Measurements from ENCODE around the gene EMILIN2. TPM values are rescaled to one million over a fixed set of nuclear protein-coding genes. Genes with fewer than 3 reads are reported as not detected.
A peak's percentile ranks its signal among the peaks of the same experiment; 100 is the strongest.

EMILIN2 gene
- total RNA-seq, 3 donors from 2014 or later = 13.3 to 19.6 (median 18.3) TPM

DNA sequence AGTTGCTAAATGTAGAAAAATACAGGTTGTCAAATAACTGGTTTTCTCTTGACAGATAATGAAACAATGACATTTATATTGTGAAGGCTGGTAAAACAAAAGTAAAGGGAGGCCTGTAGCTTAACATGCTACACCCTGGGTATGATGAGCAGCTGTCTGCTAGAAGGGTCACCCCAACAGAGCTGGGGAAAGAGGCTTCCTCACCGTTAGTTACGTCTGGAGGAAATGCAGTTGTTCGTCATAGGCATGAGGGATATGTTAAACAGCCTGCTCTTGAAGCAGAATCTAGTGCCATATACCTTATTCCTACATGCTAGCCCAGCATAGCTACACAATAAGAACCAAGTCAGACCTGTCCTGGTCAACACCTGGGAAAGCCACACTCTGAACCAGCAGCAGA is 116.2 kb downstream of the EMILIN2 start:
- intact Hi-C loops (cut with DNase I, micrococcal nuclease) = no loop called here
- H3K9me3 ChIP-seq = no peaks in the 10 kb centered on the region
- no peaks in the 10 kb centered on the region for H3K4me1 ChIP-seq (ENCODE audit: low read depth)
- TF ChIP-seq, protein P1, sequence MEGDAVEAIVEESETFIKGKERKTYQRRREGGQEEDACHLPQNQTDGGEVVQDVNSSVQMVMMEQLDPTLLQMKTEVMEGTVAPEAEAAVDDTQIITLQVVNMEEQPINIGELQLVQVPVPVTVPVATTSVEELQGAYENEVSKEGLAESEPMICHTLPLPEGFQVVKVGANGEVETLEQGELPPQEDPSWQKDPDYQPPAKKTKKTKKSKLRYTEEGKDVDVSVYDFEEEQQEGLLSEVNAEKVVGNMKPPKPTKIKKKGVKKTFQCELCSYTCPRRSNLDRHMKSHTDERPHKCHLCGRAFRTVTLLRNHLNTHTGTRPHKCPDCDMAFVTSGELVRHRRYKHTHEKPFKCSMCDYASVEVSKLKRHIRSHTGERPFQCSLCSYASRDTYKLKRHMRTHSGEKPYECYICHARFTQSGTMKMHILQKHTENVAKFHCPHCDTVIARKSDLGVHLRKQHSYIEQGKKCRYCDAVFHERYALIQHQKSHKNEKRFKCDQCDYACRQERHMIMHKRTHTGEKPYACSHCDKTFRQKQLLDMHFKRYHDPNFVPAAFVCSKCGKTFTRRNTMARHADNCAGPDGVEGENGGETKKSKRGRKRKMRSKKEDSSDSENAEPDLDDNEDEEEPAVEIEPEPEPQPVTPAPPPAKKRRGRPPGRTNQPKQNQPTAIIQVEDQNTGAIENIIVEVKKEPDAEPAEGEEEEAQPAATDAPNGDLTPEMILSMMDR (IDR thresholded peaks at IDR 0.05) = no peak
- H3K36me3 ChIP-seq (ENCODE audit: low read depth) = no peaks in the 10 kb centered on the region
- no peak overlapping the region for H3K4me3 ChIP-seq
- peak; percentile 34 for ATAC-seq
- DNase-seq = no peak

DNA sequence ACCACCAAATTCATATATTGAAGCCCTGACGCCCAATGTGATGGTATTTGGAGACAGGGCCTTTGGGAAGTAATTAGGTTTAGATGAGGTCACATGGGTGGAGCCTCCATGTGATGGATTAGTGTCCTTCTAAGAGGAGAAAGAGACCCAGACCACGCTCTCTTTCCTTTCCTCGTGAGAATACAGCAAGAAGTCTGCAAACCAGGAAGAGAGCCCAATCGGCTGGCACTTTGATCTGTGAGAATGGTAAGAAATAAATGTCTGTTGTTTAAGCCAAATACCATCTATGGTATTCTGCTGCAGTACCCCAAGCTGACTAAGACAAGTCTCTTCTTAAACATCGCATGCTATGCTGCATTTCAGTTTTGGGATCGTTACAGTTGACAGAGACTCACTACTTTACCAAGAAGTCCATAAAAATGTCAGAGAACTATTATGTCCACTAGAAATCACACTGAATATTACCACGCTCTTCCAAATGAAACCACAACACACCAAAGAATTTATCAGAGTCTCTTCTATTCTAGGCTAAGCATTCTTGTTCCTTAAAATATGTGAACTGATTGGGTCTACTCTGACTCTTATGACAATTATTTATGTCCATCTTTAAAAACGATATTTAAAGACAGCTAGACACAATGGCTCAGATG is 117.7 kb downstream of the EMILIN2 start:
- TF ChIP-seq, protein P1 (IDR thresholded peaks at IDR 0.05) = no peak
- no peaks in the 10 kb centered on the region for H3K4me1 ChIP-seq (ENCODE audit: low read depth)

More for the DNA sequence above, 117.7 kb downstream of the EMILIN2 start:
- intact Hi-C loops (cut with DNase I, micrococcal nuclease) = no loop called here
- Histone ChIP-seq H3K4me3 (no peak overlapping the region), H3K9me3 (no peaks in the 10 kb centered on the region), H3K36me3 (ENCODE audit: low read depth) (no peaks in the 10 kb centered on the region)
- DNase-seq = no peak
- no peak for ATAC-seq

Other genes starting within 250 kb of the EMILIN2 start
- 10 to 100 TPM; 66.4 to 94.3 (median 83.4) TPM for gene SMCHD1, start 191.3 kb upstream of the EMILIN2 start, total RNA-seq
- gene LPIN2, start 166.1 kb downstream of the EMILIN2 start, total RNA-seq = 10 to 100 TPM; 52.9 to 60.8 (median 59.2) TPM